ENCODE data around the gene SLAMF7. TPM values are rescaled to one million over a fixed set of nuclear protein-coding genes. Genes with fewer than 3 reads are reported as not detected.

The SLAMF7 gene
- total and polyA plus RNA-seq, 3 donors from 2014 or later, result 0.68 to 5.1 TPM; not detected in 1

DNA sequence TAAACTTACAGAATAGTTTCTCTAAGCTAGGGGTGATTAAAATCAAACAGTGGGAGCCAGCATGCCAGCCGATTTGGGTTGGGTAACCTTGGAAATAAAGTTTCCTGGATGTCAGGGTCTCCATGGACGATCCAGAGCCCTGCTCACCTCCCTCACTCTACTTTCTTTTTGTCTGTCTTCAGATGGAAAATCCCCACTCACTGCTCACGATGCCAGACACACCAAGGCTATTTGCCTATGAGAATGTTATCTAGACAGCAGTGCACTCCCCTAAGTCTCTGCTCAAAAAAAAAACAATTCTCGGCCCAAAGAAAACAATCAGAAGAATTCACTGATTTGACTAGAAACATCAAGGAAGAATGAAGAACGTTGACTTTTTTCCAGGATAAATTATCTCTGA, 13.9 kb downstream of the SLAMF7 start:
- WGBS, 2 donors, result 28% methylated on average over 5 of the region's 5 CpGs
- intact Hi-C loops (cut with DNase I; ENCODE audit: low total_unique reads), result no loop called here
- TF ChIP-seq, protein P1, sequence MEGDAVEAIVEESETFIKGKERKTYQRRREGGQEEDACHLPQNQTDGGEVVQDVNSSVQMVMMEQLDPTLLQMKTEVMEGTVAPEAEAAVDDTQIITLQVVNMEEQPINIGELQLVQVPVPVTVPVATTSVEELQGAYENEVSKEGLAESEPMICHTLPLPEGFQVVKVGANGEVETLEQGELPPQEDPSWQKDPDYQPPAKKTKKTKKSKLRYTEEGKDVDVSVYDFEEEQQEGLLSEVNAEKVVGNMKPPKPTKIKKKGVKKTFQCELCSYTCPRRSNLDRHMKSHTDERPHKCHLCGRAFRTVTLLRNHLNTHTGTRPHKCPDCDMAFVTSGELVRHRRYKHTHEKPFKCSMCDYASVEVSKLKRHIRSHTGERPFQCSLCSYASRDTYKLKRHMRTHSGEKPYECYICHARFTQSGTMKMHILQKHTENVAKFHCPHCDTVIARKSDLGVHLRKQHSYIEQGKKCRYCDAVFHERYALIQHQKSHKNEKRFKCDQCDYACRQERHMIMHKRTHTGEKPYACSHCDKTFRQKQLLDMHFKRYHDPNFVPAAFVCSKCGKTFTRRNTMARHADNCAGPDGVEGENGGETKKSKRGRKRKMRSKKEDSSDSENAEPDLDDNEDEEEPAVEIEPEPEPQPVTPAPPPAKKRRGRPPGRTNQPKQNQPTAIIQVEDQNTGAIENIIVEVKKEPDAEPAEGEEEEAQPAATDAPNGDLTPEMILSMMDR (IDR thresholded peaks at IDR 0.05), result no peak
- TF ChIP-seq POLR2A (IDR thresholded peaks at IDR 0.05), result no peak
- peak; percentile 21 for DNase-seq
- H3K4me3 ChIP-seq, result no peak overlapping the region
- H3K27me3 ChIP-seq, result no peaks in the 10 kb centered on the region
- no peaks in the 10 kb centered on the region for H3K36me3 ChIP-seq (ENCODE audit: low read depth, missing control alignments)
- peaks cover 8% of the 10 kb centered on the region for H3K4me1 ChIP-seq
- no peaks in the 10 kb centered on the region for H3K9me3 ChIP-seq
- H3K27ac ChIP-seq, result no peak overlapping the region

DNA sequence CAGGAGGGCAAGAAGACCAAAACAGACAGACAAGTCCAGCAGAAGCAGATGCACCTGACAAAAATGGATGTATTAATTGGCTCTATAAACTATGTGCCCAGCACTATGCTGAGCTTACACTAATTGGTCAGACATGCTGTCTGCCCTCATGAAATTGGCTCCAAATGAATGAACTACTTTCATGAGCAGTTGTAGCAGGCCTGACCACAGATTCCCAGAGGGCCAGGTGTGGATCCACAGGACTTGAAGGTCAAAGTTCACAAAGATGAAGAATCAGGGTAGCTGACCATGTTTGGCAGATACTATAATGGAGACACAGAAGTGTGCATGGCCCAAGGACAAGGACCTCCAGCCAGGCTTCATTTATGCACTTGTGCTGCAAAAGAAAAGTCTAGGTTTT, 14.5 kb downstream of the SLAMF7 start:
- DNase-seq, result no peak
- TF ChIP-seq POLR2A (IDR thresholded peaks at IDR 0.05), result no peak
- Histone ChIP-seq H3K36me3 (ENCODE audit: low read depth, missing control alignments) (no peaks in the 10 kb centered on the region), H3K9me3 (no peaks in the 10 kb centered on the region), H3K27me3 (no peaks in the 10 kb centered on the region), H3K4me3 (no peak overlapping the region), H3K27ac (no peak overlapping the region), H3K4me1 (peaks cover 8% of the 10 kb centered on the region)
- intact Hi-C loops (cut with DNase I; ENCODE audit: low total_unique reads), result no loop called here

DNA sequence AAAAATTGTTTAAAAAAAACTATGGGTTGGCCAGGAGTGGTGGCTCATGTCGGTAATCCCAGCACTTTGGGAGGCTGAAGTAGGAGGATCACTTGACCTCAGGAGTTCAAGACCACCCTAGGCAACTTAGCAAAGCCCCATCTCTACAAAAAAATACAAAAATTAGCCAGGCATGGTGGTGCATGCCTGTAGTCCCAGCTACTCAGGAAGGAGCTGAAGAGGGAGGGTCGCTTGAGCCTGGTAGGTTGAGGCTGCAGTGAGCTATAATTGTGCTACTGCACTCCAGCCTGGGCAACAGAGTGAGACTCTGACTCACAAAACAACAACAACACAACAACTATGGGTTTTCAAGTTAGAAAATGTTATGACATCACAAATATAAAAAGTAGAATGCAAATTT, 16.4 kb downstream of the SLAMF7 start:
- 89 to 100% methylated on average over 2 of the region's 2 CpGs for WGBS, 2 donors
- no peak for DNase-seq
- intact Hi-C loops (cut with DNase I; ENCODE audit: low total_unique reads), result no loop called here
- Histone ChIP-seq H3K36me3 (ENCODE audit: low read depth, missing control alignments) (no peaks in the 10 kb centered on the region), H3K27me3 (no peaks in the 10 kb centered on the region), H3K27ac (no peak overlapping the region), H3K9me3 (no peaks in the 10 kb centered on the region), H3K4me3 (no peak overlapping the region), H3K4me1 (peaks cover 8% of the 10 kb centered on the region)
- TF ChIP-seq POLR2A (IDR thresholded peaks at IDR 0.05), result no peak
- TF ChIP-seq, protein P1 (IDR thresholded peaks at IDR 0.05), result no peak

DNA sequence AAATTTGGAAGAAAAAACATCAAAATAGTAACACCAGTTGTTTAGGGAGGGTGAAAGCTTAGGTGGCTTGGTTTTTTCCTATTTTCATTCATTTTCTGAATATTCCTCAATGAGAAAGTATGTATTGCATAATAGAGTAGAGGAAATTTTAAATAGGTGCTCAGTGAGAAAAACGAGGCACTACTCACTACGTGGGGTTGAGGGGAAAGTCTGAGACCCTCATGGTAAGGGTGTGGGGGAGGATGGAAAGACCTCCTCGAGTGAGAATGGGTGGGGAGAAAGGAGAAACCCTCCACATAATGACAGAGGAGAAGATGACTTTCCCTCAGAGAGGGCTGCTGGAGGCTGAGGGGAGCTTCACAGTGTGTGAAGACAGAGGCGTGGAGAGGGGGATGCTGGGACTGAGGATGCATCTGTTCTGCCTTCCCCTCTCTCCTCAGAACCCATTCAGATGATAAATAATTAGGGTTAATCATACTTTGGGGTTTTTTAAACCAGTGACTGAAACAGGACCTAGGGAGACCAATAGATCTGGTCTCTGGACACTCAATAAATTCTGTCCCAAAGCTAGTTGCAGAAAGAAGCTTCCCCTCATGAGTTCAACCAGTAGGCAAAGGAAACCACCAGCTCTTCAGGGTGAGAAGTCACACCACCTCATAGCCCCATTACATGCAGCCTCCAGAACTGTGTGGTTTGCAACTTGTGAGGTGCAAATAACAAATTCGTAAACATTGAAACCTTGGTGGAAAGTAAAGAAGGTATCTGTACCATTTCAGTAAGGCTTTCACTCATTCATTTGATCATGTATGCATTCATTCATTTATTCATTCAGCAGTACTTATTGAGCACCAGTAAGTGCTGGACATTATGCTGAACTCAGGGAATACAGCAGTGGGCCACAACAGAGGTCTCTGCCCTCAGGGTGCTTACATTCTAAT, 17.1 kb downstream of the SLAMF7 start:
- no peaks in the 10 kb centered on the region for H3K36me3 ChIP-seq (ENCODE audit: low read depth, missing control alignments)
- H3K27me3 ChIP-seq, result no peaks in the 10 kb centered on the region
- DNase-seq, result no peak
- 83 to 85% methylated on average over 5 of the region's 5 CpGs for WGBS, 2 donors
- H3K27ac ChIP-seq, result no peak overlapping the region
- no peaks in the 10 kb centered on the region for H3K9me3 ChIP-seq
- intact Hi-C loops (cut with DNase I; ENCODE audit: low total_unique reads), result no loop called here
- TF ChIP-seq, protein P1 (IDR thresholded peaks at IDR 0.05), result no peak
- no peak for TF ChIP-seq POLR2A (IDR thresholded peaks at IDR 0.05)
- peaks cover 8% of the 10 kb centered on the region for H3K4me1 ChIP-seq
- H3K4me3 ChIP-seq, result no peak overlapping the region

DNA sequence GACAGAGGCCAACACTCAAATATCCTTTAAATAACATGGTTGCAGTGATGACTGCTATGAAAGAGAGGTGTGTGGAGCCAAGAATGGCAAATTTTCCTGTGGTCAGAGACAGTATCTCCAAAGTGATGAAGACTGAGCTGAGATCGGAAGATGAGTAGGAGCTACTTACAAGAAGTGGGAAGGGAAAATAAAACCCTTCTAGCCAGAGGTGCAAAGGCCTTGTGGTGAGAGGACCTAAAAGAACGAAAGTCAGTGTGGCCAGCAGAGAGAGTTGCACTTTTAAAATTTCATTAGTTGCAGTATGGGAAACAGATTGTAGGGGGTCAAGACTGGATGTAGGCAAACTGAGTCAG, 17.8 kb downstream of the SLAMF7 start:
- no peak for DNase-seq
- Histone ChIP-seq H3K27ac (no peak overlapping the region), H3K9me3 (no peaks in the 10 kb centered on the region), H3K4me3 (no peak overlapping the region), H3K27me3 (no peaks in the 10 kb centered on the region), H3K4me1 (peaks cover 8% of the 10 kb centered on the region), H3K36me3 (ENCODE audit: low read depth, missing control alignments) (no peaks in the 10 kb centered on the region)
- WGBS, 2 donors, result 94 to 97% methylated on average over 2 of the region's 2 CpGs
- TF ChIP-seq, protein P1 (IDR thresholded peaks at IDR 0.05), result no peak
- no peak for TF ChIP-seq POLR2A (IDR thresholded peaks at IDR 0.05)
- intact Hi-C loops (cut with DNase I; ENCODE audit: low total_unique reads), result no loop called here
